GM19395 (cell line): ENCODE data around the gene KCNIP3.

Experiments used
- ATAC-seq: cut with Tn5 transposase; IDR thresholded peaks from one replicate; pipeline ENCODE4 v1.9.1; 2021; ENCODE audit warnings: mild to moderate bottlenecking, moderate library complexity; ENCODE audit not compliant: unreplicated experiment

KCNIP3 gene

DNA sequence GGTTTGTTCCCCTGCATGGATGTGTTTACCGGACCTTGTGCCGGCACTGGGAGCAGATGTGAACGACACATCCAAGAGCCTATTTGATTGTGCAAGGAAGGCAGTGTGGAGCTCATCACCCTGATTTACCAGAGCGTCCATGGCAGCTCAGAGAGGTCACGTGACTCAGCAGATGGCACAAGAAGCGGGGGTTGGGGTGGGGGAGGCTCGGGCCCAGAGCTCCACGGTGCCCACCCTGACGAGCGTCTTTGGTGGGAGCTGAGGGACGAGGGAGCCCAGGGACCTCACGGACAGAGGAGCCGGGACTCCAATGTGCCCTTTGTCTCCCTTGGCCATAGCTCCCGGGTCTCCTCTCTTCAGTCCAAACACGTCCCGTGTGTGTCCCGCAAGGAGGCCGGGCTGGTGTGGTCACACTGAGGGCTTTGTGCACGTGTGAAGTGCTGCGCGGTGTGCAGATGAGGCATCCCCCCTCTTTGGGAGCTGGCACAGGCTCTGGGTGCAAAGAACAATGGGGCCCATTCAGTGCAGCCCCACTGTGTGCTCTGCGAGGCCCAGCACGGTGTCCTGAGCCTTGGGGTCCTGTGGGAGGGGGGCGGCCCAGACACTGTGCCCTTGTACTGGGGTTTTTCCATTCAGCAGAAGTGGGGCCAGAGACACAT, 15.5 kb downstream of the KCNIP3 start:
- ATAC-seq = no peak

GRCh38 chr2:95313296-95314131, 16.4 kb downstream of the KCNIP3 start:
- ATAC-seq = no peak

DNA sequence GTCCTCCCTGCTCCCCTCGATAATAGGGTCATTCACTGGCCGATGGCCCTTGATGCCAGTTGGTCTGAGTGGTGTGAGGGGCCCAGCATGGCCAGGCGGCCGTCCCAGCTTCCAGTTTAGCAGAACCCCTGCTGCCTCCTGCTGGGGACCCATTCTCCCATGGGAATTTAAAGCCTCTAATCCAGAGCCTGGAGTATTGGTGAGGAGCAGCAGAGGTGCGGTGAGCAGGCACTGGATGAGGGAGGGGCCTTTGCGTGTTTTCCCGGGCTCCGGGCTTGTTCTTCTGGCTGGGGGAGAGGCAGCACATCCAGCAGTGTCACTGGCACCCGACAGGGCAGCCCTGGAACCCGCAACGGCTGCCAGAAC, 17.4 kb downstream of the KCNIP3 start:
- no peak for ATAC-seq

- ATAC-seq = no peak
Observed at GRCh38 chr2:95314964-95315611, 17.9 kb downstream of the KCNIP3 start.

DNA sequence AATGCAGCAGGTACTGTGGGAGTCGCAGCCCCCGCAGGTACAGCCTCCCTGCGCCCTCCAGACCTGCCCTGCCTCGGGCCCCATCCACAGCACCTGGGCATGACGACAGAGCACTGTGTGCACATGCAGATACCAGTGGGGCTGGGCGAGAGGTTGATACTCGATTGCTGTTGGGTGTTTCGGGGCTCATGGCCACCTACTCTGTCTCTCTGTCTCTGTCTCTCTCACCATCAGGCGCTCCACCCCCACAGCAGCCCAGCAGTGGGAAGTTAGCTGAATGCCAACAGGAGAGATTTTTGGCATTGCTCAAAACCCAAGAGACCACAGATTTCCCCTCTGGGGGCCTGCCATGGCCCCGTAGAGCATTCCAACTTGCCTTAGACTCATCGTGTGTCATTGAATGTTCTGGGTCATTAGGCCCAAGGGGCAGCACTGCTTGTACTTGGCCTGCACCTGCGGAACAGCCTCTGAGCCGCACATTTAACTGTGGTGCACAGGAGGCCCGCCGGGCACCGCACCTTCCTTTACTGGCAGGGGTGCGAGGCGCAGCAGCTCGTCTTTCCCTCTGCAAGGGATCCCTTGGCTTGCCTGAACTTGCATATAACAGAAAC, 18.8 kb downstream of the KCNIP3 start:
- ATAC-seq = no peak

GRCh38 chr2:95316466-95317122, 19.4 kb downstream of the KCNIP3 start:
- no peak for ATAC-seq

DNA sequence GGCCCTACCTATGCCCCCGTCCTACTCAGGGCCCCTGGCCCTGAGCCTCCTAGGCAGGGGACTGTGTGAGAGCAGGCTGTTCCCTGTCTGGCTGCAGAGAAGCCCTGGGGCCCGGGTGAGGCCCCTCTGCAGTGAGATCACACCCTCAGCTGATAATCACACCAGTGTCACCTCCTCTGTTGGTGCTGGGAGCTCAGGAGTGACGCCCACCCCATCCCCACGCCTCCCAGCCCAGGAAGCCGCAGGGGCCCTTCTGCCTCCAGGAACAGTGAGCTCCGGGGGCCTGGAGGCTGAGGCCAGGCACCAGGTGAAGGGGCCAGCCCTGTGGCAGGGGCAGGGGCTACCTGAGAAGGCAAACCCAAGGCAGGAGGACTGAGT, 20.0 kb downstream of the KCNIP3 start:
- no peak for ATAC-seq

DNA sequence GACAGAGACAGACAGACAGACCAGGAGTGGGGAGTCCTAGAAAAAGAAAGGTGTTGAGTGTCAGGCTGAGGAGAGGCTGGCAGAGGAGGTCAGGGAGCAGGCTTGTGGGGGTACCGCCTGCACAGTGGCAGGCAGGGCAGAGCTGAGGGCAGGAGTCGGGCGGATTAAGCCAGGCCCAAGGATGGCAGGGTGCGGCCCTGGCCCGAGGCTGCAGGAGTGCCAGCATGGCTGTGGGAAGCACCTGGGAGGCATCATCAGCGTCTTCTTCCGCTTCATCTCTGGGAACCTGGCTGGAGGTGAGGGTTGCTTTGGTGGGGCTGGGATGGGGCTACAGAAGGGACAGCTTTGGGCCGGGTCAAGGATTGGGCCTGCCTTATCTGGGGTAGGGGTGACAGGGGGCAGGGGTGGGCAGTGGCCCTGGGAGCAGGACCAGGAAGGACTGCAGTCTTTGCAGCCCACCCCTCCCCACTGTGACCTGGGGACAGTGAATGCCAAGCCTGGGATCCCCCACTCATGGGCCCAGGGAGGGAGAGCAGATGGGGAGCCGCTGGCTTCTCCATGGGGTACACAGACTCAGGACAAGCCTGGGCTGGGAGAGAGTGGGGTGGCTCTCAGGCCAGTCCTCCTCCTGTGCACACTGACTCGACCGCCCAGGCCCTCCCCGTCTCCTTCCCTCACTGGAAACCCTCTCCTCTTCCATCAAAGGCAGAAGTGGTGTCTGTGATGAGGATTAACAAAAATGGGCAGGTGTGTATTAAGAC, 20.7 kb downstream of the KCNIP3 start:
- ATAC-seq = no peak

- no peak for ATAC-seq
Observed at GRCh38 chr2:95318431-95319220, 21.5 kb downstream of the KCNIP3 start.

DNA sequence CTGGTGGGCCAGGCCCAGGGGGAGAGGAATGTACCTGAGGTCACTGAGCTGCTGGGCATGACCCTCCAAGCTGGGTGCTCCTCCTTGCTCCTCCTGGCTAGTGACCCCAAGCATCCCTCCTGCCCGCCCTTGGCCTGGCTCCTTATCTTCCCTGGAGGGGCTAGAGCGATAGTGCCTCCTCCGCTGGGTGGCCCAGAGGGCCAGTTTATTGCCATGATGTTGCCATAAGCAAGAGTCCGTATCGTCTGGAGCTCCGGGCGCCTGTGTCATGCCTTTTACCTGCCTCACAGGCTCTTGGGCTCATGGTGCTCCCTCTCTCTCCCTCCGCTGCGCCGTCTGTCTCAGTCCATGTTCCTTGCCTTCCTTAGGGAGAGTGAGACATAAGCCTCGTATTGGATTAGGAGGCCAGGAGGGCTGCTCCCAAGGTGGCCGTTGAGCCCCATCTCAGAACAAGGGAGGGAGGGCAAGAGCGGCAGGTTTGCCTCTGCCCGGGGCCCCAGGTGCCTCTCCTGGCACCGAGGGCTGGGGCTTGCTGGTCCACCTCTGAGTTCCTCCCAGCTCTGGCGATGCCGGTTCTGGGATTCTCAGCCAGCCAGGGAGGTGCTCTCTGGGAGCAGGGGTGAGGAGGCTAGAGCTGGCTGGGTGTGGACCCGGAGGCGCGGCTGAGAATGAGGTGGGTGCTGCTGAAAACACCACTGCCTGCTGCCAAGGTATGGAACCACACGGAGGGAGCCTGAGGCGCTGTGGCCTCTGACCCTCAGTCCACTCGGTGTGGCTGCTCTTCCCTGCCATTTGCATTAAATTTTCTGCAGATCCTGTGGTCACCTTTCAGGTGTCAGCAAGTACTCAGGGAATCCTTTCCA, 22.6 kb downstream of the KCNIP3 start:
- no peak for ATAC-seq

- no peak for ATAC-seq
Observed at GRCh38 chr2:95320344-95320712, 23.2 kb downstream of the KCNIP3 start.

DNA sequence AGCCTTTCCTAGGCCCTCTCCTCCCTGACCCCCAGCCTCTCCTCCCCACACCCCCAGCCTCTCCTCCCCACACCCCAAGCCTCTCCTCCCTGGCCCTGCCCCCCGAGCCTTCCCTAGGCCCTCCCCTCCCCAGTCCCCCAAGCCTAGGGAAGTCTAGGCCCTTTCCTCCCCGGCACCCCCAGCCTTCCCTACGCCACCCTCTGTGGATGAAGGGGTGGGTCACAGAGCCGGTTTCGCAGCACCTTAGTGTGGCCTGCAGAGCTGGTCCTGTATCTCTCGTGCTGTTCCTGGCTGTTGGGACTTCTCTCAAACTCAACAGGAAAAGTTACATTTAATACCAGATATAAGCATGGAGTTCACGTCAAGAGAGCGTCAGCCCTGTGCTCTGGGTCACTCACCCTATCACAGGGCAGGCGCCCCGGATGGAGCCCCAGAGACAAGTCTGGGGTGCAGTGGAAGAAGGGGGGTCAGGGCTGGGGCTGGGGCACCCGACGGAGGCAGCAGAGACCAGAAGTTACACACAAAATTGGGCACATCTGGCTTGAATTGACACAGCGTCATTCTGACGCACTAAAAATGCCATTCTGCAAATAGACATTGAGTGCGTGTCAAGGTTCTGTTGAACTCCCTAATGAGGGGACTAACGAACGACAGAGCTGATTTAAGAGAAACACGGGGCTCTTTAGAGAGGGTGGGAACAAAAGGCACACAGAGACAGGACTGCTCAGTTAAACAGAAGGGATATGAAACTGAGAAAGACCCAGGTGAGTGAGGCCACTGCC, 24.0 kb downstream of the KCNIP3 start:
- ATAC-seq = no peak

DNA sequence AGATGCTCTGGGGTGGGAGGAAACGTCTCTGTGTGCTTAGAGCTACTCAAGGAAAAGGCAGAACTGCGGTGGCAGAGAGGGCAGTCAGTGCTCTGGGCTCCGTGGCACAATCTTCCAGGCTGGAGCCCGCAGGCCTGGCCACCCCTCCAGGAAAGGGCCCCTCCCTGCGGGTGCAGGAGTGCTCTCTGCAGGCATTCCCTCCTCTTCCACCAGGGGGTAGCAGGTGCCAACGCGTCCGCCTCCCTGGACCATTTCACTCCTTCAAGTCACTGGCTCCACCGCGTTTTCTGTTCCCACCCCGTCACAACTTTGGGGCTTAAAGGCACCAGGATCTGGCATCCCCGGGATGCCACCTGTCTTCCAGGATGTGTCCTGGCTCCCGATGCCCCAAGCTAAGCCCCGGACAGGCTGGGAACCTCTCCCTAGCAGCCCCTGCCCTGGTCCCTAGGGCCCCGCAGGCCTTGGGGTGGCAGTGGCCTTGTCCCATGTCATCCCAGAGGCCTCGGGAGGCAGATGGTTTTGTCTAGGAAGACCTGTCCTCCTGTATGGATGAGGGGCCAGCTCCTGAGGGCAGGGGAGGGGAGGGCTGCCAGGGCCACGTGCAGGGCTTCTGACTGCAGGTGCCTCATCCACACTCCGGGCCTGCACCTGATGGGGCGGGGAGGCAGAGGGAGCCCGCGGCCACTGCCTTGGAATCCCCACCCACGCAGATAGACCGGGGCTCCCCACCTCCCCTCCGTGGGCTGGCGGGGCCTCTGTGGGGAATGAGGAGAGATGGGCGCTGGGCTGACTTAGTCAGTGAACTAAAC, 26.4 kb downstream of the KCNIP3 start:
- no peak for ATAC-seq

GRCh38 chr2:95325026-95325425, 27.9 kb downstream of the KCNIP3 start:
- ATAC-seq = no peak

GRCh38 chr2:95325590-95326432, 28.7 kb downstream of the KCNIP3 start:
- ATAC-seq = no peak

DNA sequence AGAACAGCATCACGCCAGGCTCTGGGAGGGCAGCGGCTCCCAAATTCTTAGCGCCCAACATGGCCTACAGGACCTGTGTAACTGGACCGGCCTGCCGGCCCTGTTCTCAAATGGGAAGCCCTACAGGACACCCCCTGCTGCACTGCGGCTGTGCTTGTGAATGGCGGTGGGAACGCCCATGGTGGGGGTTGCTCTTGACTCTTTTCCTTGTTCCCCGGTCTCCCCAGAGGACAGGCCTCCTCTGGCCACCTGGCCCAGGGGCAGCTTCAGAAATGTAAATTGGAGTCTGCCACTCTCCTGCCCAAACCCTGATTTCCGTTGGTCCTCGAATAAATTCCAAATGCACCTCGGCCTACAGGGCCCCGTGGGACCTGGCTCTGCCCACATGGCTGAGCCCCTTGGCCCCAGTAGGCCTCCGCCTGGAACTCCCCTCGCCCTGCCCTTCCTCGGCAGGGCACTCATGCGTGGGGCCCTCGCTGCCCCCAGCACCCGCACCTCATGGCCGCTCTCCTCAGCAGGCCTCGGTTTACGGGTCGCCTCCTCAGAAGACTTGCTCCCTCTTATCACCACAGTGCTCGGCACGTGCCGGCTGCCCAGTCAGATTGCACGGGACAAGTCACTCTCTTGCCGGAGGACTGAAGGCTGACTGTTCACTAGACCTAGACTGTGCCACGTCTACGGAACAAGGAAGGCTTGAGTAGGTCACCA, 29.4 kb downstream of the KCNIP3 start:
- no peak for ATAC-seq
